ENCODE measurements around the gene PIM3. TPM values are rescaled to one million over a fixed set of nuclear protein-coding genes. Genes with fewer than 3 reads are reported as not detected.

Gene PIM3
- total and polyA plus RNA-seq, 2 of the 8 experiments (the other 6 are each of a cell fraction or from before 2014, with no cell fraction given): 22.6 to 30.0 TPM

GRCh38 chr22:50008151-50009040 lies 47.8 kb downstream of the PIM3 start:
- Histone ChIP-seq H3K4me2 (ENCODE audit: insufficient read depth in 1 of 2, low read depth in 2 of 2, low read length in 2 of 2) (peak overlapping the region in 1 of 2 experiments; percentile 28; a peak in 1 of 4 replicates), H3K27ac (ENCODE audit: low read depth, low read length) (no peak overlapping the region), H3K14ac (ENCODE audit: insufficient read length) (no peak overlapping the region), H2BK15ac (ENCODE audit: low read length) (no peak overlapping the region), H4K91ac (replicated peaks; ENCODE audit: insufficient read length, low read length) (peak overlapping the region; percentile 40), H2AK5ac (ENCODE audit: low read depth, low read length) (no peak overlapping the region), H3K79me2 (ENCODE audit: control insufficient read depth in 1 of 2, insufficient read depth in 2 of 2, low read length in 2 of 2) (no peaks in the 10 kb centered on the region), H2AFZ (ENCODE audit: low read length) (no peak overlapping the region), H2BK120ac (replicated peaks; ENCODE audit: low read depth, low read length) (no peak overlapping the region), H3K23ac (ENCODE audit: insufficient read length) (no peak overlapping the region), H3K9ac (replicated peaks in 1 of 4; ENCODE audit: extremely low read depth in 1 of 4, low read depth in 3 of 4, low read length in 3 of 4) (no peak overlapping the region), H3K4me1 (replicated peaks in 1 of 4; ENCODE audit: control insufficient read depth in 3 of 4, insufficient read depth in 4 of 4, low read length in 3 of 4) (peaks cover 0 to 16% (median 10%) of the 10 kb centered on the region in 4 experiments; a peak in 6 of 7 replicates), H3K36me3 (ENCODE audit: control insufficient read depth in 2 of 4, insufficient read depth in 4 of 4, low read length in 3 of 4) (no peaks in the 10 kb centered on the region), H3K27me3 (replicated peaks in 1 of 4; ENCODE audit: control insufficient read depth in 3 of 4, extremely low read depth in 1 of 4, insufficient read depth in 3 of 4, low read length in 3 of 4) (peaks cover 2 to 34% (median 23%) of the 10 kb centered on the region in 4 experiments), H3K4me3 (ENCODE audit: extremely low read depth in 1 of 4, insufficient read depth in 2 of 4, low read depth in 3 of 4, low read length in 4 of 4) (no peak overlapping the region), H3K4ac (replicated peaks; ENCODE audit: insufficient read length, low read depth, low read length) (no peak overlapping the region), H4K8ac (ENCODE audit: extremely low read depth, insufficient read depth, low read length) (peak overlapping the region; percentile 47; the same call in 1 of the 2 replicates), H2BK12ac (ENCODE audit: low read depth, low read length) (0 out of 2 replicates have a peak overlapping the region, but pooled peaks have one; percentile 33), H2BK20ac (ENCODE audit: low read length) (0 out of 2 replicates have a peak overlapping the region, but pooled peaks have one; percentile 32), H4K20me1 (replicated peaks in 1 of 2; ENCODE audit: control insufficient read depth in 1 of 2, insufficient read depth in 2 of 2, low read length in 2 of 2) (no peaks in the 10 kb centered on the region), H3K9me3 (ENCODE audit: insufficient read depth in 2 of 2, low read depth in 1 of 2, low read length in 1 of 2) (no peaks in the 10 kb centered on the region), H2BK5ac (ENCODE audit: low read depth, low read length) (no peak overlapping the region; the same call in 1 of the 2 replicates), H3K23me2 (ENCODE audit: low read depth, low read length) (peaks cover 2% of the 10 kb centered on the region; the same call in 1 of the 2 replicates), H3K79me1 (ENCODE audit: low read depth, low read length) (no peaks in the 10 kb centered on the region), H3K56ac (replicated peaks; ENCODE audit: insufficient read length, low read depth, low read length) (no peak overlapping the region), H3K18ac (ENCODE audit: extremely low read depth, low read length) (no peak overlapping the region), H4K5ac (ENCODE audit: insufficient read length, low read depth, low read length) (no peak overlapping the region)
- DNase-seq (ENCODE audit: low read depth in 1 of 2, low spot score in 2 of 2) (peak in 1 of 2 experiments; percentile 48), FAIRE-seq (no peak)
- WGBS, 2 experiments (ENCODE audit: extremely low coverage in 1 of 2, insufficient coverage in 1 of 2, insufficient read length in 1 of 2, insufficient replicate concordance in 2 of 2, low coverage in 1 of 2, low lambda C conversion rate in 2 of 2, missing lambda C conversion rate in 1 of 2): 66% methylated on average over 24 of the region's 24 CpGs; no CpG with 5 or more reads in 1 of the 2 experiments
- ChIA-PET POLR2A (ENCODE audit: partially characterized antibody) (interaction anchor here (0.7 to 0.8 kb wide), 2 partner anchors 37 to 235 kb away, joined by 3 read pairs; no protein-coding TSS in a partner anchor), CTCF (ENCODE audit: partially characterized antibody) (interaction anchor here (0.9 to 1.6 kb wide), 4 partner anchors 15 to 57 kb away, joined by 3 to 8 read pairs (median 5); no protein-coding TSS in a partner anchor)
- TF ChIP-seq SP2 (IDR thresholded peaks at IDR 0.05; ENCODE audit: low read length) (no peak), SIRT6 (IDR thresholded peaks at IDR 0.05; ENCODE audit: low read length) (no peak), E2F6 (IDR thresholded peaks at IDR 0.05) (no peak), TBP (IDR thresholded peaks at IDR 0.05; ENCODE audit: low read depth, low read length) (no peak), POLR2A (IDR thresholded peaks at IDR 0.05; ENCODE audit: control extremely low read depth in 1 of 2, low read depth in 2 of 2, low read length in 2 of 2) (no peak), PHF8 (conservative IDR thresholded peaks at IDR 0.05; ENCODE audit: low read depth, low read length) (no peak), NANOG (IDR thresholded peaks at IDR 0.05; ENCODE audit: insufficient read depth, low read depth, low read length, poor library complexity, severe bottlenecking) (no peak), SIX5 (IDR thresholded peaks at IDR 0.05; ENCODE audit: low read depth, low read length) (no peak)
- TF ChIP-seq, protein P1, sequence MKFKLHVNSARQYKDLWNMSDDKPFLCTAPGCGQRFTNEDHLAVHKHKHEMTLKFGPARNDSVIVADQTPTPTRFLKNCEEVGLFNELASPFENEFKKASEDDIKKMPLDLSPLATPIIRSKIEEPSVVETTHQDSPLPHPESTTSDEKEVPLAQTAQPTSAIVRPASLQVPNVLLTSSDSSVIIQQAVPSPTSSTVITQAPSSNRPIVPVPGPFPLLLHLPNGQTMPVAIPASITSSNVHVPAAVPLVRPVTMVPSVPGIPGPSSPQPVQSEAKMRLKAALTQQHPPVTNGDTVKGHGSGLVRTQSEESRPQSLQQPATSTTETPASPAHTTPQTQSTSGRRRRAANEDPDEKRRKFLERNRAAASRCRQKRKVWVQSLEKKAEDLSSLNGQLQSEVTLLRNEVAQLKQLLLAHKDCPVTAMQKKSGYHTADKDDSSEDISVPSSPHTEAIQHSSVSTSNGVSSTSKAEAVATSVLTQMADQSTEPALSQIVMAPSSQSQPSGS (IDR thresholded peaks at IDR 0.05; ENCODE audit: low read length): no peak

Measured in H1 (cell line).